Suprapubic skin (tissue), 4 donors: ENCODE results near the gene WBP2NL.

Experiments
- CTCF ChIP-seq, 2 donors: fragments of 200-600 bp in 1 of 2; fragments of 450-650 bp in 1 of 2; sonication (generic) in 1 of 2; IDR thresholded peaks; one replicate each; pipeline ENCODE4 v1.5.1; 2016 to 2019; ENCODE audit warnings: antibody characterized with exemption in 2 of 2, mild to moderate bottlenecking in 1 of 2, moderate library complexity in 1 of 2
- EP300 ChIP-seq: sonication (generic); formaldehyde crosslinking; IDR thresholded peaks from one replicate; pipeline ENCODE4 v1.6.1; 2017; ENCODE audit warnings: antibody characterized with exemption
- POLR2A ChIP-seq, 2 donors: fragments of 450-650 bp; IDR thresholded peaks; one replicate each; pipeline ENCODE4 v1.6.1; 2017; ENCODE audit warnings: antibody characterized with exemption in 2 of 2, mild to moderate bottlenecking in 2 of 2, moderate library complexity in 2 of 2
- POLR2AphosphoS5 ChIP-seq, 3 donors: sonication (generic); formaldehyde crosslinking; IDR thresholded peaks; one replicate each; pipeline ENCODE4 v1.6.1; 2017; ENCODE audit warnings: antibody characterized with exemption in 3 of 3

GRCh38 chr22:42069801-42070516 is 71.4 kb downstream of the WBP2NL start:
- TF ChIP-seq CTCF (IDR thresholded peaks at IDR 0.05): no peak
- TF ChIP-seq POLR2A (IDR thresholded peaks at IDR 0.05): no peak
- TF ChIP-seq EP300: no peak
- TF ChIP-seq POLR2AphosphoS5 (IDR thresholded peaks at IDR 0.05): no peak
